HG03095 (cell line): Measurements from ENCODE around the gene AP4B1.

Experiments used
- ATAC-seq: cut with Tn5 transposase; IDR thresholded peaks from one replicate; pipeline ENCODE4 v1.9.1; 2021; ENCODE audit warnings: moderate library complexity; ENCODE audit not compliant: unreplicated experiment

The AP4B1 gene

GRCh38 chr1:113930499-113931161 is 26.0 kb upstream of the AP4B1 start:
- peak; percentile 32 for ATAC-seq

GRCh38 chr1:113929750-113930498 is 25.3 kb upstream of the AP4B1 start:
- ATAC-seq: peak; percentile 32

- ATAC-seq: peak; percentile 64
Measured at GRCh38 chr1:113928941-113929749, 24.5 kb upstream of the AP4B1 start, which contains the start of gene HIPK1. Gene HIPK1, plus strand, starts transcription at chr1:113929324.

- ATAC-seq: peak; percentile 32
Measured at GRCh38 chr1:113928187-113928930, 23.8 kb upstream of the AP4B1 start.

- ATAC-seq: no peak
Measured at GRCh38 chr1:113924473-113924872, 19.9 kb upstream of the AP4B1 start.

- ATAC-seq: no peak
Measured at GRCh38 chr1:113922957-113923356, 18.4 kb upstream of the AP4B1 start.

- no peak for ATAC-seq
Measured at GRCh38 chr1:113918243-113918642, 13.6 kb upstream of the AP4B1 start.

GRCh38 chr1:113917400-113918082 is 12.9 kb upstream of the AP4B1 start:
- ATAC-seq: no peak

- no peak for ATAC-seq
Measured at GRCh38 chr1:113916974-113917373, 12.4 kb upstream of the AP4B1 start.

GRCh38 chr1:113913887-113914664 is 9.5 kb upstream of the AP4B1 start:
- no peak for ATAC-seq

GRCh38 chr1:113913312-113913668 is 8.7 kb upstream of the AP4B1 start:
- no peak for ATAC-seq

GRCh38 chr1:113912594-113913311 is 8.2 kb upstream of the AP4B1 start:
- ATAC-seq: no peak

- ATAC-seq: no peak
Measured at GRCh38 chr1:113905435-113905861, 849 bp upstream of the AP4B1 start.

GRCh38 chr1:113904293-113904673 is 316 bp downstream of the AP4B1 start:
- peak; percentile 29 for ATAC-seq

- no peak for ATAC-seq
Measured at GRCh38 chr1:113903501-113904292, 902 bp downstream of the AP4B1 start.

GRCh38 chr1:113901191-113901590 is 3.4 kb downstream of the AP4B1 start:
- ATAC-seq: no peak

- no peak for ATAC-seq
Measured at GRCh38 chr1:113899111-113899510, 5.5 kb downstream of the AP4B1 start.

- ATAC-seq: no peak
Measured at GRCh38 chr1:113898241-113898814, 6.3 kb downstream of the AP4B1 start.
